Neural cell (in vitro differentiated cells): ENCODE measurements around the gene LUC7L3. TPM values are rescaled to one million over a fixed set of nuclear protein-coding genes. Genes with fewer than 3 reads are reported as not detected.
"Not testable (repeated sequence)": the region's sequence is repeated elsewhere in the genome, so short reads cannot be mapped to it uniquely, and the experiment has no call there.

Experiments used
- H2AFZ ChIP-seq: fragments of 200-600, 300-800 bp; sonication (generic), shearing (Covaris generic); 2 replicates; pipeline ENCODE4 v1.6.0; 2014; ENCODE audit warnings: low read depth, mild to moderate bottlenecking, antibody characterized with exemption, low read length, moderate library complexity
- H3F3A ChIP-seq: fragments of 200-600 bp; shearing (Covaris generic); 2 replicates; pipeline ENCODE4 v1.6.1; 2016; ENCODE audit warnings: mild to moderate bottlenecking, moderate library complexity, mixed read lengths, antibody characterized with exemption, low read length; ENCODE audit not compliant: insufficient read depth, poor library complexity, severe bottlenecking
- H3K27ac ChIP-seq: fragments of 200-600, 300-800 bp; sonication (generic), shearing (Covaris generic); 2 replicates; pipeline ENCODE4 v1.5.1; 2014; ENCODE audit warnings: mild to moderate bottlenecking, low read length, moderate library complexity
- H3K27me3 ChIP-seq: fragments of 300-800, 200-600 bp; sonication (generic), shearing (Covaris generic); 2 replicates; pipeline ENCODE4 v1.6.0; 2014; ENCODE audit warnings: mild to moderate bottlenecking, low read depth, low read length, moderate library complexity; ENCODE audit not compliant: insufficient read depth
- H3K36me3 ChIP-seq: fragments of 300-800, 200-600 bp; sonication (generic), shearing (Covaris generic); 2 replicates; pipeline ENCODE4 v1.5.1; 2014; ENCODE audit warnings: mild to moderate bottlenecking, antibody characterized with exemption, low read length, moderate library complexity; ENCODE audit not compliant: insufficient read depth
- H3K4me2 ChIP-seq: fragments of 300-800, 200-600 bp; sonication (generic), shearing (Covaris generic); 2 replicates; pipeline ENCODE4 v1.6.0; 2014; ENCODE audit warnings: mild to moderate bottlenecking, low read length
- H3K4me3 ChIP-seq: fragments of 300-800, 200-600 bp; sonication (generic), shearing (Covaris generic); 2 replicates; pipeline ENCODE4 v1.5.1; 2014; ENCODE audit warnings: mild to moderate bottlenecking, low read length, moderate library complexity
- H3K79me2 ChIP-seq: fragments of 200-600 bp; shearing (Covaris generic); replicated peaks from 2 replicates; pipeline ENCODE4 v1.6.0; 2014; ENCODE audit warnings: mild to moderate bottlenecking, low read length, moderate library complexity; ENCODE audit not compliant: insufficient read depth
- H3K9ac ChIP-seq: fragments of 300-800, 200-600 bp; sonication (generic), shearing (Covaris generic); 2 replicates; pipeline ENCODE4 v1.6.1; 2016; ENCODE audit warnings: mild to moderate bottlenecking, low read length, mixed read lengths
- H3K9me2 ChIP-seq: fragments of 200-600 bp; shearing (Covaris generic); 2 replicates; pipeline ENCODE4 v1.6.1; 2016; ENCODE audit warnings: mild to moderate bottlenecking, low read length, mixed read lengths; ENCODE audit not compliant: insufficient read depth
- H3K9me3 ChIP-seq: fragments of 200-600, 300-800 bp; sonication (generic), shearing (Covaris generic); 2 replicates; pipeline ENCODE4 v1.6.1; 2016; ENCODE audit warnings: mild to moderate bottlenecking, mixed run types, low read length, moderate library complexity, mixed read lengths
- H4K20me1 ChIP-seq: fragments of 200-600 bp; shearing (Covaris generic); 2 replicates; pipeline ENCODE4 v1.6.1; 2016; ENCODE audit warnings: mild to moderate bottlenecking, mixed run types; ENCODE audit not compliant: insufficient read depth
- EP300 ChIP-seq: fragments of 450-650 bp; conservative IDR thresholded peaks from 2 replicates; pipeline ENCODE4 v1.6.1; 2014; ENCODE audit warnings: antibody characterized with exemption, mild to moderate bottlenecking, moderate library complexity; ENCODE audit not compliant: poor library complexity, severe bottlenecking
- EZH2 ChIP-seq: fragments of 200-600, 300-800 bp; shearing (Covaris generic), sonication (generic); IDR thresholded peaks from 2 replicates; pipeline ENCODE4 v1.6.1; 2014; ENCODE audit warnings: antibody characterized with exemption, low read length, borderline replicate concordance, mild to moderate bottlenecking; ENCODE audit not compliant: insufficient read depth, poor library complexity, severe bottlenecking
- MXI1 ChIP-seq: fragments of 450-650 bp; conservative IDR thresholded peaks from 2 replicates; pipeline ENCODE4 v1.6.1; 2014; ENCODE audit warnings: antibody characterized with exemption, mild to moderate bottlenecking; ENCODE audit not compliant: poor library complexity, severe bottlenecking
- POLR2AphosphoS5 ChIP-seq: IDR thresholded peaks from 2 replicates; pipeline ENCODE4 v1.6.1; 2012
- RAD21 ChIP-seq: fragments of 450-650 bp; conservative IDR thresholded peaks from 2 replicates; pipeline ENCODE4 v1.6.1; 2014; ENCODE audit warnings: antibody characterized with exemption, mild to moderate bottlenecking, moderate library complexity
- SMC3 ChIP-seq: fragments of 450-650 bp; conservative IDR thresholded peaks from 2 replicates; pipeline ENCODE4 v1.6.1; 2014; ENCODE audit warnings: antibody characterized with exemption, mild to moderate bottlenecking, moderate library complexity; ENCODE audit not compliant: poor library complexity
- TAF1 ChIP-seq: IDR thresholded peaks from 2 replicates; pipeline ENCODE4 v1.6.1; 2012; ENCODE audit warnings: low read depth
- polyA plus RNA-seq: library from polyadenylated mRNA; depleted of rRNA; stranded (reverse); fragments of >200 nt; gene quantifications from 2 replicates; pipeline ENCODE4 v1.2.3, GENCODE V29; 2014
- TF ChIP-seq, protein P1 (sequence below): IDR thresholded peaks from 2 replicates; pipeline ENCODE4 v1.6.1; 2012; ENCODE audit warnings: borderline replicate concordance
- TF ChIP-seq, protein P2 (sequence below): fragments of 450-650 bp; IDR thresholded peaks from 2 replicates; pipeline ENCODE4 v1.5.1; 2014; ENCODE audit warnings: antibody characterized with exemption, mild to moderate bottlenecking, moderate library complexity; ENCODE audit not compliant: poor library complexity, severe bottlenecking

The LUC7L3 gene
- polyA plus RNA-seq, 1 donor from 2014 or later: 677 TPM

DNA sequence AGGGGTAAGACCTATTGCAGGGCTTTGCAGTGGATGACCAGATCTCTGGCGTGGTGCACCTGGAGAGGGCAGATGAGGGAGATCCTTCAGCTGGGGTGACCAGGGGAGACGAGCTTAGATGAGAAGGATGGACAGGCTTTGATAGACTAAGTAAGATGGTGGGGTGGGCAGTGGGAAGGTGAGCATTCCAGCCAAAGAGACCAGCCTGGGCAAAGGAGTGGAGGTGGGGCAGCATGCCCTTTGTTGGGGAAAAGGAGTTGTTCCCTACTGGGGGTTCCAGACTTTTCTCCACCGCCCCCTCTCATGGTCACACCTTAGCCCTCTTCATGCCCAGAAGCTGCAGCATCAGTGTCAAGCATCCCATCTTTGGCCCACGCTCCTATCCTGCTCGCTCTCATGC lies 39.3 kb upstream of the LUC7L3 start:
- TF ChIP-seq EP300 (no peak), MXI1 (no peak), EZH2 (no peak), TAF1 (no peak), RAD21 (no peak), POLR2AphosphoS5 (no peak), SMC3 (no peak)
- TF ChIP-seq, protein P1, sequence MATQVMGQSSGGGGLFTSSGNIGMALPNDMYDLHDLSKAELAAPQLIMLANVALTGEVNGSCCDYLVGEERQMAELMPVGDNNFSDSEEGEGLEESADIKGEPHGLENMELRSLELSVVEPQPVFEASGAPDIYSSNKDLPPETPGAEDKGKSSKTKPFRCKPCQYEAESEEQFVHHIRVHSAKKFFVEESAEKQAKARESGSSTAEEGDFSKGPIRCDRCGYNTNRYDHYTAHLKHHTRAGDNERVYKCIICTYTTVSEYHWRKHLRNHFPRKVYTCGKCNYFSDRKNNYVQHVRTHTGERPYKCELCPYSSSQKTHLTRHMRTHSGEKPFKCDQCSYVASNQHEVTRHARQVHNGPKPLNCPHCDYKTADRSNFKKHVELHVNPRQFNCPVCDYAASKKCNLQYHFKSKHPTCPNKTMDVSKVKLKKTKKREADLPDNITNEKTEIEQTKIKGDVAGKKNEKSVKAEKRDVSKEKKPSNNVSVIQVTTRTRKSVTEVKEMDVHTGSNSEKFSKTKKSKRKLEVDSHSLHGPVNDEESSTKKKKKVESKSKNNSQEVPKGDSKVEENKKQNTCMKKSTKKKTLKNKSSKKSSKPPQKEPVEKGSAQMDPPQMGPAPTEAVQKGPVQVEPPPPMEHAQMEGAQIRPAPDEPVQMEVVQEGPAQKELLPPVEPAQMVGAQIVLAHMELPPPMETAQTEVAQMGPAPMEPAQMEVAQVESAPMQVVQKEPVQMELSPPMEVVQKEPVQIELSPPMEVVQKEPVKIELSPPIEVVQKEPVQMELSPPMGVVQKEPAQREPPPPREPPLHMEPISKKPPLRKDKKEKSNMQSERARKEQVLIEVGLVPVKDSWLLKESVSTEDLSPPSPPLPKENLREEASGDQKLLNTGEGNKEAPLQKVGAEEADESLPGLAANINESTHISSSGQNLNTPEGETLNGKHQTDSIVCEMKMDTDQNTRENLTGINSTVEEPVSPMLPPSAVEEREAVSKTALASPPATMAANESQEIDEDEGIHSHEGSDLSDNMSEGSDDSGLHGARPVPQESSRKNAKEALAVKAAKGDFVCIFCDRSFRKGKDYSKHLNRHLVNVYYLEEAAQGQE: no peak
- TF ChIP-seq, protein P2, sequence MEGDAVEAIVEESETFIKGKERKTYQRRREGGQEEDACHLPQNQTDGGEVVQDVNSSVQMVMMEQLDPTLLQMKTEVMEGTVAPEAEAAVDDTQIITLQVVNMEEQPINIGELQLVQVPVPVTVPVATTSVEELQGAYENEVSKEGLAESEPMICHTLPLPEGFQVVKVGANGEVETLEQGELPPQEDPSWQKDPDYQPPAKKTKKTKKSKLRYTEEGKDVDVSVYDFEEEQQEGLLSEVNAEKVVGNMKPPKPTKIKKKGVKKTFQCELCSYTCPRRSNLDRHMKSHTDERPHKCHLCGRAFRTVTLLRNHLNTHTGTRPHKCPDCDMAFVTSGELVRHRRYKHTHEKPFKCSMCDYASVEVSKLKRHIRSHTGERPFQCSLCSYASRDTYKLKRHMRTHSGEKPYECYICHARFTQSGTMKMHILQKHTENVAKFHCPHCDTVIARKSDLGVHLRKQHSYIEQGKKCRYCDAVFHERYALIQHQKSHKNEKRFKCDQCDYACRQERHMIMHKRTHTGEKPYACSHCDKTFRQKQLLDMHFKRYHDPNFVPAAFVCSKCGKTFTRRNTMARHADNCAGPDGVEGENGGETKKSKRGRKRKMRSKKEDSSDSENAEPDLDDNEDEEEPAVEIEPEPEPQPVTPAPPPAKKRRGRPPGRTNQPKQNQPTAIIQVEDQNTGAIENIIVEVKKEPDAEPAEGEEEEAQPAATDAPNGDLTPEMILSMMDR: no peak
- no peaks in the 10 kb centered on the region for H3K79me2 ChIP-seq

DNA sequence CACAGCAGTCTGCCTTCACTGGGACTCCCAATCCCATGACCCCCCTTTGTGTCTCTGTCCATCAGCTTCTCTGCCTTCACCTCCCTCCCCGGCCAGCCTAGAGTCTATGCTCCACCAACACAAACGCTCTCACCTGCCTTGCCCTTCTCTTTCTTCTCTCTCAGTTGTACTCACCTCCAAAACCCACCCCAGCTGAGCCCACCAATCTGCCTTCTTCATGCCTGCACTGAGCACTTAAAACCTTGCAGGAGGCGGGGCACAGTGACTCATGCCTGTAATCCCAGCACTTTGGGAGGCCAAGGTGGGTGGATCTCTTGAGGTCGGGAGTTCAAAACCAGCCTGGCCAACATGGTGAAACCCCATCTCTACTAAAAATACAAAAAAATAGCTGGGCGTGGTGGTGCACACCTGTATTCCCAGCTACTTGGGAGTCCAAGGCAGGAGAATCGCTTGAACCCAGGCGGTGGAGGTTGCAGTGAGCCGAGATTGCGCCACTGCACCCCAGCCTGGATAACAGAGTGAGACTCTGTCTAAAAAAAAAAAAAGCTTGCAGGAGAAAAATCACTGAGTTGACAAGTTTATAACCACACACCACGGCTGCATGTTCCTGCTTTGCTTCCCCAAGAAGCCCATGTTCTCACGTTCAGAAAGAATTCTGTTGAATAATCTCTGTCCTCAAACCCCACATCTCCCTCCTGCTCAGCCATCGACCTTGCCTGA lies 38.7 kb upstream of the LUC7L3 start:
- H3K9ac ChIP-seq, H3K27ac ChIP-seq, H3K79me2 ChIP-seq, H3K4me3 ChIP-seq, H3K36me3 ChIP-seq, H3K27me3 ChIP-seq, H3F3A ChIP-seq, H3K4me2 ChIP-seq, H4K20me1 ChIP-seq, H3K9me3 ChIP-seq, H3K9me2 ChIP-seq: not testable (repeated sequence)
- peak overlapping the region; percentile 12 for H2AFZ ChIP-seq

More for the DNA sequence above, 39.3 kb upstream of the LUC7L3 start:
- H3K4me3 ChIP-seq: no peak overlapping the region
- no peaks in the 10 kb centered on the region for H3K9me3 ChIP-seq
- no peaks in the 10 kb centered on the region for H3K9me2 ChIP-seq
- H3F3A ChIP-seq: no peaks in the 10 kb centered on the region
- no peak overlapping the region for H3K9ac ChIP-seq
- no peaks in the 10 kb centered on the region for H3K27me3 ChIP-seq
- H3K4me2 ChIP-seq: no peak overlapping the region
- no peaks in the 10 kb centered on the region for H3K36me3 ChIP-seq
- no peaks in the 10 kb centered on the region for H4K20me1 ChIP-seq
- no peak overlapping the region for H2AFZ ChIP-seq
- no peak overlapping the region for H3K27ac ChIP-seq
